Lower leg skin (tissue), 4 donors: Measurements from ENCODE around the gene PAXX. TPM values are rescaled to one million over a fixed set of nuclear protein-coding genes. Genes with fewer than 3 reads are reported as not detected.

ENCODE experiments used
- DNase-seq, 2 donors: peaks; one replicate each; pipeline ENCODE4 v3.0.0-alpha.2; 2019; ENCODE audit warnings: low spot score in 2 of 2
- H3K4me3 ChIP-seq: fragments of 200-600 bp; sonication (generic); 2 replicates; pipeline ENCODE4 v1.5.1; 2017; ENCODE audit warnings: mild to moderate bottlenecking, low read depth; ENCODE audit not compliant: poor library complexity, severe bottlenecking
- CTCF ChIP-seq, 3 donors: fragments of 450-650 bp; IDR thresholded peaks; one replicate each; pipeline ENCODE4 v1.5.1; 2016; ENCODE audit warnings: antibody characterized with exemption in 3 of 3, mild to moderate bottlenecking in 3 of 3, moderate library complexity in 2 of 3
- POLR2A ChIP-seq, 2 donors: fragments of 450-650 bp; IDR thresholded peaks; one replicate each; pipeline ENCODE4 v1.6.1; 2016 to 2017; ENCODE audit warnings: antibody characterized with exemption in 2 of 2, mild to moderate bottlenecking in 1 of 2, moderate library complexity in 1 of 2
- WGBS, 2 donors: methylation state at CpG; one replicate each; pipeline ENCODE4 v1.1.5; 2018; 5-methylcytosine and 5-hydroxymethylcytosine counted together
- intact Hi-C: fragments of 100-400 bp; cut with DNase I; formaldehyde crosslinking; loops from one replicate; pipeline ENCODE4 v1.15.0; 2023; ENCODE audit warnings: low total_unique reads
- total RNA-seq, 4 donors: library from RNA; depleted of rRNA; stranded (reverse); fragments of >200 nt; gene quantifications; one replicate each; pipeline ENCODE4 v1.1.0, GENCODE V29; 2016

The PAXX gene
- total RNA-seq, 4 donors from 2014 or later, result 38.7 to 75.8 (median 58.2) TPM

GRCh38 chr9:137027369-137028262, 35.4 kb downstream of the PAXX start, which contains the start of gene ABCA2:
TSS of gene ABCA2 (minus strand) at chr9:137028237. CDS start at chr9:137028140, 97 bp downstream.
- intact Hi-C loops, result no loop called here
- TF ChIP-seq POLR2A (IDR thresholded peaks at IDR 0.05) (no peak), CTCF (IDR thresholded peaks at IDR 0.05) (no peak)
- 15 to 40% methylated on average over 9 to 20 of the region's 95 CpGs for WGBS, 2 donors
- no peak for DNase-seq
- H3K4me3 ChIP-seq, result peak within 1 kb of the TSS; percentile 25

GRCh38 chr9:137028263-137029057, 36.2 kb downstream of the PAXX start:
- intact Hi-C loops, result no loop called here
- no peak for DNase-seq
- WGBS, 2 donors, result 0% methylated on average over 16 to 35 of the region's 98 CpGs

GRCh38 chr9:137029058-137029936, 37.1 kb downstream of the PAXX start:
- peak; percentile 59 to 94 for DNase-seq
- intact Hi-C loops, result no loop called here
- 25 to 29% methylated on average over 18 of the region's 19 CpGs for WGBS, 2 donors
- TF ChIP-seq CTCF (IDR thresholded peaks at IDR 0.05) (peak in 1 of 3 donors; percentile 70), POLR2A (IDR thresholded peaks at IDR 0.05) (no peak)
- H3K4me3 ChIP-seq, result no peak overlapping the region

More at GRCh38 chr9:137028263-137029057, 36.2 kb downstream of the PAXX start:
- TF ChIP-seq POLR2A (IDR thresholded peaks at IDR 0.05) (no peak), CTCF (IDR thresholded peaks at IDR 0.05) (no peak)
- peak overlapping the region; percentile 25 for H3K4me3 ChIP-seq

- intact Hi-C loops, result loop anchor here (5.0 kb wide), 1 partner anchor 248 kb away; no protein-coding TSS in a partner anchor
- no peak for DNase-seq
- H3K4me3 ChIP-seq, result no peak overlapping the region
- TF ChIP-seq POLR2A (IDR thresholded peaks at IDR 0.05), result no peak
- WGBS, 2 donors, result 65 to 78% methylated on average over 13 to 15 of the region's 15 CpGs
These were observed 37.8 kb downstream of the PAXX start for GRCh38 chr9:137030006-137030405.

- H3K4me3 ChIP-seq, result no peak overlapping the region
- intact Hi-C loops, result loop anchor here (5.0 kb wide), 1 partner anchor 249 kb away; no protein-coding TSS in a partner anchor
- WGBS, 2 donors, result 65 to 82% methylated on average over 29 to 63 of the region's 65 CpGs
- TF ChIP-seq CTCF (IDR thresholded peaks at IDR 0.05), result no peak
- TF ChIP-seq POLR2A (IDR thresholded peaks at IDR 0.05), result no peak
- no peak for DNase-seq
These were observed 38.6 kb downstream of the PAXX start for GRCh38 chr9:137030538-137031527.
